ENCODE results near the gene SHROOM4. TPM values are rescaled to one million over a fixed set of nuclear protein-coding genes. Genes with fewer than 3 reads are reported as not detected.
A peak's percentile ranks its signal among the peaks of the same experiment; 100 is the strongest.

SHROOM4 gene
- total RNA-seq, 2 experiments from 2014 or later, result not detected

DNA sequence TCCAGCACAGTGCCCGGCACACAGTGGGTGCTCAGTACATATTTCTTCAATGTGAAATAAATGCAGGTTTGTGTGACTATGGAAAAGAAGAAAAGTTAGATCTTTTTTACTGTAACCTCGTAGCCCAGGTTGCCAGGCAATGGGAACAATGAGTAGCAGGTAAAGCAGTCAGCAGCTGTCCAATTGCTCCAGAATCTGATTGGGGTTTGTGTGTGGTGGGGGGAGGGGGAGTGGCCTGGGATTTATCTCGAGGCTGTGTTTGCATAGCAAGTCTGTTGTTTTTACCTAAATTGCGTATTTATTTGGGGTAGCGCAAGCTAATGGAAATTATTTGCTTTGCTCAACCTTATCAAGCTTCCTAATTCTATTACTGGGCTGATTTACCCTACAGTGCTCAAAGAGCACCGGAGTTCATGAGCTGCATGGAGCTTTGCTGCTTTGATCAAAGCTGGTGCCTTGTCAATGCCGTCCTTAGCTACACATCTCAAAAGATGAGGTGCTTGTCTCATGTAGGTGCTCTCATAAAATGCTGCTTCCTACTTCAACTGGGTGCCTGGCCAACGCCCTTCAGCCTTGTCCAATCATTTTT is 198.3 kb downstream of the SHROOM4 start:
- POLR2A ChIA-PET, result no interaction called here
- no peak for DNase-seq
- Mint-ChIP-seq H3K27me3 (peaks cover 4% of the 10 kb centered on the region), H3K9me3 (no peaks in the 10 kb centered on the region), H3K36me3 (ENCODE audit: low read depth) (no peaks in the 10 kb centered on the region), H3K27ac (no peak overlapping the region), H3K4me3 (no peak overlapping the region), H3K4me1 (no peaks in the 10 kb centered on the region)
- CTCF ChIA-PET, result no interaction called here

DNA sequence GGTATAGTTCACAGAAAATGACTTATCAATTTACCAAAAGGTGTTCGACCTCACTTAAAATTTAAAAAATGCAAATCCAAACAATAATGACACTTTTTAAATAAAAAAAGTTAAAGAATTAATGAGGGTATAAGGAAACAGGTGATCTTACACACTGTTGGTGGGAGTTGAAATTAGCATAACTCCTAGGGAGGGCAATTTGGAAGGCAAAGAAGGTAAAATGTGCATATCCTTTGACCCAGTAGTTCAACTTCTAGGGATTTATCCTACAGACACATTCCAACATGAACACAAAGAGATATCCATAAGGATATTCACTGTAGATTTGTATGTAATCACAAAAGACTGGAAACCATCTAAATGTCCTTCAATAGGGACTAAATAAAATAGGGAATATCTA is 199.5 kb downstream of the SHROOM4 start:
- CTCF ChIA-PET, result no interaction called here
- no peak overlapping the region for H3K4me3 Mint-ChIP-seq
- H3K4me1 Mint-ChIP-seq, result no peaks in the 10 kb centered on the region

GRCh38 chrX:50613846-50614245 is 200.1 kb downstream of the SHROOM4 start:
- H3K4me1 Mint-ChIP-seq, result no peaks in the 10 kb centered on the region
- H3K27me3 Mint-ChIP-seq, result peaks cover 4% of the 10 kb centered on the region
- ChIA-PET POLR2A (no interaction called here), CTCF (no interaction called here)
- H3K27ac Mint-ChIP-seq, result no peak overlapping the region
- no peaks in the 10 kb centered on the region for H3K36me3 Mint-ChIP-seq (ENCODE audit: low read depth)
- DNase-seq, result no peak
- no peaks in the 10 kb centered on the region for H3K9me3 Mint-ChIP-seq
- H3K4me3 Mint-ChIP-seq, result no peak overlapping the region

More for the DNA sequence above, 199.5 kb downstream of the SHROOM4 start:
- Mint-ChIP-seq H3K27me3 (peaks cover 4% of the 10 kb centered on the region), H3K36me3 (ENCODE audit: low read depth) (no peaks in the 10 kb centered on the region), H3K27ac (no peak overlapping the region), H3K9me3 (no peaks in the 10 kb centered on the region)
- DNase-seq, result no peak
- POLR2A ChIA-PET, result no interaction called here

GRCh38 chrX:50609796-50610195 is 204.2 kb downstream of the SHROOM4 start:
- Mint-ChIP-seq H3K4me3 (no peak overlapping the region), H3K4me1 (no peaks in the 10 kb centered on the region), H3K36me3 (ENCODE audit: low read depth) (no peaks in the 10 kb centered on the region), H3K27ac (no peak overlapping the region), H3K27me3 (peaks cover 3% of the 10 kb centered on the region), H3K9me3 (no peaks in the 10 kb centered on the region)
- ChIA-PET CTCF (no interaction called here), POLR2A (no interaction called here)
- DNase-seq, result no peak

GRCh38 chrX:50606300-50606950 is 207.6 kb downstream of the SHROOM4 start:
- ChIA-PET POLR2A (no interaction called here), CTCF (no interaction called here)
- no peaks in the 10 kb centered on the region for H3K9me3 Mint-ChIP-seq
- no peaks in the 10 kb centered on the region for H3K4me1 Mint-ChIP-seq
- no peak for DNase-seq
- H3K36me3 Mint-ChIP-seq (ENCODE audit: low read depth), result no peaks in the 10 kb centered on the region
- no peak overlapping the region for H3K4me3 Mint-ChIP-seq
- H3K27ac Mint-ChIP-seq, result no peak overlapping the region
- no peaks in the 10 kb centered on the region for H3K27me3 Mint-ChIP-seq

DNA sequence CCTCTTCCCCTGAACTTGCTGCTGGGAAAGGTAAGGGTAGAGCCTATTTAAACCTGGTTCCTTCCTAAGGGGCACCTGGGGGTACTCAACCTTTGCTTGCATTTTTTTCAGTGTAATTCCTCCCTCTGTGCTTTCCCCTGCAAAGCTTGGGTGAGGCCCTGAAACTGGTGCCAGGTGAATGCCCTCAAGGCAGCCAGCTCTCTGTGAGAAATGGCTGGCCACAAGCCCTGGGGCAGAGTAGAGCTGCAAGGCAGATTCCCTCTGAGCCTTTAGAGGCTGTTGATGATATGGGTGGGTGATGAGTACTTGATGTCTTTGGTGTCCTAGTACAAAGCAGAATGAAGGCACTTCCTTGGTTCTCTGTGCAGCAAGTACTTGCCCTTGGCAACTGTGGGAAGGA is 217.9 kb downstream of the SHROOM4 start:
- H3K27ac Mint-ChIP-seq, result no peak overlapping the region
- no peaks in the 10 kb centered on the region for H3K27me3 Mint-ChIP-seq
- no peaks in the 10 kb centered on the region for H3K9me3 Mint-ChIP-seq
- POLR2A ChIA-PET, result no interaction called here
- no peaks in the 10 kb centered on the region for H3K4me1 Mint-ChIP-seq
- no peaks in the 10 kb centered on the region for H3K36me3 Mint-ChIP-seq (ENCODE audit: low read depth)
- H3K4me3 Mint-ChIP-seq, result no peak overlapping the region
- CTCF ChIA-PET, result no interaction called here
- DNase-seq, result no peak

- Mint-ChIP-seq H3K4me1 (no peaks in the 10 kb centered on the region), H3K4me3 (no peak overlapping the region), H3K9me3 (no peaks in the 10 kb centered on the region), H3K36me3 (ENCODE audit: low read depth) (no peaks in the 10 kb centered on the region), H3K27me3 (no peaks in the 10 kb centered on the region), H3K27ac (no peak overlapping the region)
- ChIA-PET CTCF (no interaction called here), POLR2A (no interaction called here)
- no peak for DNase-seq
These were observed 219.2 kb downstream of the SHROOM4 start for GRCh38 chrX:50594788-50595187.

DNA sequence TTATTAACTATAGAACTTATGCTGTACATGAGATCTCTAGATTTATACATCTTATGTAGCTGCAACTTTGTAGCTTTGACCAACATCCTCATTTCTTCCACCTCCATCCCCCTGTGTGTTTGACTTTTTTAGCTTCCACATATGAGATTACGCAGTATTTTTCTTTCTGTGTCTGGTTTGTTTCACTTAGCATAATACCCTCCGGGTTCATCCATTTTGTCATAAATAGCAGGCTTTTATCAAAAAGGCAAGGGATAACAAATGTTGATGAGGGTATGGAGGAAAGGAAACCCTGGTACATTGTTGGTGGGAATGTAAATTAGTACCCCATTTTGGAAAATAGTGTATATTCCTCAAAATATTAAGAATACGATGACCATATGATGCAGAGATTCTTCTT is 227.0 kb downstream of the SHROOM4 start:
- peaks cover 6% of the 10 kb centered on the region for H3K27me3 Mint-ChIP-seq
- no peaks in the 10 kb centered on the region for H3K4me1 Mint-ChIP-seq
- DNase-seq, result no peak
- no peak overlapping the region for H3K27ac Mint-ChIP-seq
- H3K9me3 Mint-ChIP-seq, result no peaks in the 10 kb centered on the region
- POLR2A ChIA-PET, result no interaction called here
- CTCF ChIA-PET, result no interaction called here
- H3K4me3 Mint-ChIP-seq, result no peak overlapping the region
- H3K36me3 Mint-ChIP-seq (ENCODE audit: low read depth), result no peaks in the 10 kb centered on the region

DNA sequence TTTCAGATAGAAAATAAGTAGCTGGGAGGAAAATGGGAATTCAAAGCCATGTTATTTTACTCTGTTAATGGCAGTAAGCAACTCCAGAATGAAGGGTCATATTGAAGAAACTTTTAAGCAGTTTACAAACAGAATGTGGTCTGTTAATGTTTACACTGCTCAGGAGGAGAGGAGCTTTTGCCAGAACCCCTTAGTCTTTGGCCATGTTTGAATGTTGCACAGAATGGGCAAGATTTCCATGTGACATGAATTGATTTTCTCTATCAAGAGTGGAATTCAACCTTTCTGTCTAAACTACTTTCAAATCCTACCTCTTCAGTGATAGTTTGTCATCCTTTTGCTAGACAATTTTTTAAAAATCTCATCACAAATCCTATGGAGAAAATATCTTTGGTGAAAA is 227.6 kb downstream of the SHROOM4 start:
- H3K27me3 Mint-ChIP-seq, result peaks cover 6% of the 10 kb centered on the region

DNA sequence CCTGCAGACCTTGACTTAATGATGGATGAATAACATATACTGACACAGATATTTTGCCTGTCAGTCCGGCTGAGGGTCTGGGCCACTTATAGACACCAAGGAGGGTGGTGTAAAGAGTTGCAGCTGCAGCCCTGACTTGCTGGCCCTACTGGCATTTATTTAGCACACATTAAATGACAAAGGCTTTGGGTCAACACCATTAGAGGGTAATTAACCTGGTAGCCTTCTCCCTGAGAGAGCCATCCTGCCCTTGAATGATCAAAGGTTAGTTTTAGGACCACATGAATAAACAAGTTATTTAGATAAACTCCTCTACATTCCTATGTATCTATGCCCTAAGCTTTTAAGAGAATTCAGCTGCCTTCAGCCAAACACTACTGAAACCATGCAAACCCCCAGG is 232.6 kb downstream of the SHROOM4 start:
- Mint-ChIP-seq H3K4me3 (no peak overlapping the region), H3K36me3 (ENCODE audit: low read depth) (no peaks in the 10 kb centered on the region), H3K27me3 (peaks cover 5% of the 10 kb centered on the region), H3K4me1 (no peaks in the 10 kb centered on the region), H3K9me3 (no peaks in the 10 kb centered on the region), H3K27ac (no peak overlapping the region)
- DNase-seq, result no peak
- ChIA-PET POLR2A (no interaction called here), CTCF (no interaction called here)

More for the DNA sequence above, 227.6 kb downstream of the SHROOM4 start:
- ChIA-PET CTCF (no interaction called here), POLR2A (no interaction called here)
- Mint-ChIP-seq H3K36me3 (ENCODE audit: low read depth) (no peaks in the 10 kb centered on the region), H3K27ac (no peak overlapping the region), H3K4me1 (no peaks in the 10 kb centered on the region), H3K9me3 (no peaks in the 10 kb centered on the region), H3K4me3 (no peak overlapping the region)
- DNase-seq, result no peak

DNA sequence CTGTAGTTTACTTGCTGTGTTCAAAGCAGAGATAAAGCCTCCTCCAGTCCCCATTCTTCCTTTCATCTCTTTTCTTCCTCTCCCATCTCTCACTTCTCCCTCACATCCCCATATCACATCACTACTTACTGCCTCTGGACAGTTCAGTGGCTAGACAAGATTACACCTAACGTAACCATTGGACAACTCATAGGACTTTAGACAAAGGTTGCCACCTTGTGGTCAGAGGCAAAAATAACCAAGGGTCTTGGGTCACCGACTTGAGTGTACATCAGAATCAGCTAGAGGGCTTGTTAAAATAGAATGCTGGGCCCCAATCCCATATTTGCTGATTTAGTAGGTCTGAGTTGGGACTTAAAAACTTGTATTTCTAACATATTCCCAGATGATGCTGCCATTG is 234.0 kb downstream of the SHROOM4 start:
- peak; percentile 18 for DNase-seq
- CTCF ChIA-PET, result interaction anchor here (0.6 kb wide), 1 partner anchor 494 kb away, joined by 3 read pairs; no protein-coding TSS in a partner anchor

GRCh38 chrX:50577326-50577725 is 236.7 kb downstream of the SHROOM4 start:
- H3K27ac Mint-ChIP-seq, result no peak overlapping the region
- ChIA-PET POLR2A (no interaction called here), CTCF (no interaction called here)
- no peaks in the 10 kb centered on the region for H3K36me3 Mint-ChIP-seq (ENCODE audit: low read depth)
- no peak for DNase-seq
- H3K9me3 Mint-ChIP-seq, result no peaks in the 10 kb centered on the region
- no peak overlapping the region for H3K4me3 Mint-ChIP-seq
- H3K4me1 Mint-ChIP-seq, result no peaks in the 10 kb centered on the region
- H3K27me3 Mint-ChIP-seq, result peaks cover 2% of the 10 kb centered on the region

More for the DNA sequence above, 234.0 kb downstream of the SHROOM4 start:
- Mint-ChIP-seq H3K9me3 (no peaks in the 10 kb centered on the region), H3K27ac (no peak overlapping the region), H3K36me3 (ENCODE audit: low read depth) (no peaks in the 10 kb centered on the region), H3K27me3 (peaks cover 2% of the 10 kb centered on the region), H3K4me1 (no peaks in the 10 kb centered on the region), H3K4me3 (no peak overlapping the region)
- POLR2A ChIA-PET, result no interaction called here

- no peaks in the 10 kb centered on the region for H3K4me1 Mint-ChIP-seq
- no peak for DNase-seq
- no peak overlapping the region for H3K27ac Mint-ChIP-seq
- H3K27me3 Mint-ChIP-seq, result no peaks in the 10 kb centered on the region
- H3K9me3 Mint-ChIP-seq, result no peaks in the 10 kb centered on the region
- H3K36me3 Mint-ChIP-seq (ENCODE audit: low read depth), result no peaks in the 10 kb centered on the region
- H3K4me3 Mint-ChIP-seq, result no peak overlapping the region
- ChIA-PET CTCF (no interaction called here), POLR2A (no interaction called here)
These were observed 246.4 kb downstream of the SHROOM4 start for GRCh38 chrX:50567636-50568035.

DNA sequence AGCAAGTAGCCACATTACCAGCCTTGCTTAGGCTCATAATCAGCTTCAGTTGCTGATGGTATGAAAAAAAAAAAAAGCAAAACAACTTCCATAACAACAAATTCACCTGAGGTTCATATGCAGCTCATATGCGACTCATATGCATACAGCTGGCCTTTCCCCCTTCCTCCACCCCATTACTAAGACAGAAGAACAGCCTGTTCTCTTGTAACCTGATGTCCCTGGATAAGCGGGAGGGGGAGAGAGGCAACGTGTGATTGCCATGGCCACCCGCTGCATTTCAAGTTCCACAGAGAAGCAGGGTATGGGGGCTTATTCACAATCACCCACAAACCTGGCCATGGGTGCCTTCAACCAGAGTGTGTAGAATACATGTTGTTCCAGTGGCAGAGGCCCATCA is 248.3 kb downstream of the SHROOM4 start:
- H3K27ac Mint-ChIP-seq, result no peak overlapping the region
- H3K27me3 Mint-ChIP-seq, result peaks cover 7% of the 10 kb centered on the region
- no peaks in the 10 kb centered on the region for H3K9me3 Mint-ChIP-seq
- no peaks in the 10 kb centered on the region for H3K36me3 Mint-ChIP-seq (ENCODE audit: low read depth)
- no peak for DNase-seq
- CTCF ChIA-PET, result no interaction called here
- no peaks in the 10 kb centered on the region for H3K4me1 Mint-ChIP-seq
- no peak overlapping the region for H3K4me3 Mint-ChIP-seq
- POLR2A ChIA-PET, result no interaction called here
